C4-2B (cell line): Measurements from ENCODE around the gene GP2.

Experiments
- H3K27ac ChIP-seq: fragments of 450-650 bp; 2 replicates; pipeline ENCODE4 v1.5.1; 2017
- ZFX ChIP-seq: fragments of 450-650 bp; IDR thresholded peaks from 2 replicates; pipeline ENCODE4 v1.6.1; 2017
- TF ChIP-seq, protein P1 (sequence below): fragments of 450-650 bp; conservative IDR thresholded peaks from 2 replicates; pipeline ENCODE4 v1.5.1; 2017; ENCODE audit warnings: mild to moderate bottlenecking

GP2 gene

DNA sequence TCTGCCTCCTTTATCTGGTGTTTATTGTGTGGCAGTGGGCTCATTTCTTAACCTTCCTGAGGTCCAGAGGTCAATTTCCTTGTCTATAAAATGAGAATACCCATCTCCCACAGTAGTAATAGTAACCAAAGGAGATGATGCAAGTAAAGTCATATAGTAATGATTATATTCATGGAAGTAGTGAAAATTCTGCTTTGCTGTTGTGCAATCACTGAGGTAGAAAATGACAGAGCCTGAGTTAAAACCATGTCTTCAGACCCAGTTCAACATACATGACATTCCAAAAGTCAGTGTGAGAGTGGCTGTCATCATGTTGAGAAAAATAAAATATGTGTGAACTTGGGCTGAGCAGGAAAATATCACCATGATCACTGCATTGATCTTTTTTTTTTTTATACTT is 26.1 kb upstream of the GP2 start:
- no peak for TF ChIP-seq ZFX
- TF ChIP-seq, protein P1, sequence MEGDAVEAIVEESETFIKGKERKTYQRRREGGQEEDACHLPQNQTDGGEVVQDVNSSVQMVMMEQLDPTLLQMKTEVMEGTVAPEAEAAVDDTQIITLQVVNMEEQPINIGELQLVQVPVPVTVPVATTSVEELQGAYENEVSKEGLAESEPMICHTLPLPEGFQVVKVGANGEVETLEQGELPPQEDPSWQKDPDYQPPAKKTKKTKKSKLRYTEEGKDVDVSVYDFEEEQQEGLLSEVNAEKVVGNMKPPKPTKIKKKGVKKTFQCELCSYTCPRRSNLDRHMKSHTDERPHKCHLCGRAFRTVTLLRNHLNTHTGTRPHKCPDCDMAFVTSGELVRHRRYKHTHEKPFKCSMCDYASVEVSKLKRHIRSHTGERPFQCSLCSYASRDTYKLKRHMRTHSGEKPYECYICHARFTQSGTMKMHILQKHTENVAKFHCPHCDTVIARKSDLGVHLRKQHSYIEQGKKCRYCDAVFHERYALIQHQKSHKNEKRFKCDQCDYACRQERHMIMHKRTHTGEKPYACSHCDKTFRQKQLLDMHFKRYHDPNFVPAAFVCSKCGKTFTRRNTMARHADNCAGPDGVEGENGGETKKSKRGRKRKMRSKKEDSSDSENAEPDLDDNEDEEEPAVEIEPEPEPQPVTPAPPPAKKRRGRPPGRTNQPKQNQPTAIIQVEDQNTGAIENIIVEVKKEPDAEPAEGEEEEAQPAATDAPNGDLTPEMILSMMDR, result no peak
- no peak overlapping the region for H3K27ac ChIP-seq

DNA sequence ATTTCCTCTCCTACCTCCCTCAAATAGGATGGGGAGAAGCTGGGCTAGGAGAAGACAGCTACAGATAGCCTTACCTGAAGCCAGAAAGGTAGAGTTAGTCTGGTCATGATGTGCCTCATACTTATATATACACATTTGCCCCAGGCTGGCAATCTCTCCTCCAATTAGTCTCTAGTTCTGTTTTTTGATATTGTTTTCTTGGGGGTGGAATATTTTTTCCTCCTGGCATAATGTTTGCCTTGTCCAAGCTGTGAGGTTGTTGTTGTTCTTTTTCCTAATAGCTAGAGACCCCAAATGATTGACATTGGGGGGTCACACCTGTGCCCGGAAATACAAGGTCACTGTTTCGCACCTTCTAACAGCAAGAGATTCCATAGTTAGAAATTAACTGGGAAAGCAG is 25.3 kb upstream of the GP2 start, which contains the start of gene UMOD:
TSS of gene UMOD (minus strand) at position 101 of the 400 bp plus-strand sequence. CDS start 1,978 bp downstream, outside the sequence.
- TF ChIP-seq ZFX, result no peak
- TF ChIP-seq, protein P1, result no peak
- H3K27ac ChIP-seq, result no peak within 1 kb of the TSS

DNA sequence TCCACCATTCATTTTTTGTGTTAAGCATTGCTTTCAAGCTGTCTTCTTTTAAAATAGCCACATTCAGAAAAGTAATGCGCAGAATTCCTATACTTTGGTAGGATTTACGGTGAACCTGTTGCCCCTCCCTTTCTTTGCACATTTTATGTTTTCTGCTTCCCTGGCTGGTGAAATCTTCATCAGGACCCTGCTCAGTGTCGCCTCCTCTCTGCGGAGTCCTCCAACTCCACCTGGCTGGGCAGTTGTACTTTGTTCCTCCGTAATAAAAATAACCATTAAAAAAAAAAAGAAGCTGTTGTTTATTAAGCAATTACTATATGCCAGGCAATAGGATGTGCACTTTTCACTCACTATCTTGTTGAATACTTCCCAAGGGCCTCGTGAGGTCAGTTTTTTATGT is 22.3 kb upstream of the GP2 start:
- H3K27ac ChIP-seq, result no peak overlapping the region
- TF ChIP-seq, protein P1, result peak; percentile 19
- no peak for TF ChIP-seq ZFX

DNA sequence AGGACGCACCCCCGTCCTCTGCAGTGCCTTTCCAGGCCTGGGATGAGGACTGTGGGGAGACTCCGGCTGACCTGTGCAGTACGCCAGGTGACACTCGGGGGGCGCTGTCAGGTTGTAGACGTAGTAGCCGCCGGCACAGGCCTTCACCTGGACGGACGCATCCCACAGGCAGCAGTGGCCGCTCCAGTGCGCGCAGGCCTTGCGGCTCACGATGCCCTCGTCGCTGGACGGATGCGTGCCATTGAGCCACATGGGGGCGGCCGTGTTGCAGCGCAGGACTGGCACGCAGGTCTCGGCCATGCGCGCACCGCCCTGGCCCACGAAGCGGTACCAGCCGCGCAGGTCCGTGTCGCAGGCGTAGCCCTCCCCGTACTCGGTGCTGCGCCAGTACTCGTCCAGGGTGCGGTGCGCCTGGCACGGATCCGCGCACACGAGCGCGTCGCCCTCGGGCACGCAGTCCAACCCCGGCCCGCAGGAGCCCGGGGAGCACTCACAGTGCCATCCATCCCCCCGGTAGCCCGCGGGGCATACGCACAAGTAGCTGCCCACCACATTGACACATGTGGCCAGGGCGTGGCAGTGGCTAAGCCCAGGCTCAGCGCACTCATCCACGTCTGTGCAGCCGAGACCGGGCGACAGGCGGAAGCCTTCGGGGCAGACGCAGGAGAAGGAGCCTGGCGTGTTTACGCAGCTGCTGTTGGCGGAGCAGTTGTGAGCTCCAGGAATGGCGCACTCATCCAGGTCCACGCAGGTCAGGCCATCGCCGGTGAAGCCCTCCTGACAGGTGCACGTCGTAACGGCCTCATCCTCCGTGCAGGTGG is 21.3 kb upstream of the GP2 start:
- TF ChIP-seq, protein P1, result peak; percentile 79
- peak; percentile 22; the same call in 1 of the 2 replicates for TF ChIP-seq ZFX
- no peak overlapping the region for H3K27ac ChIP-seq

DNA sequence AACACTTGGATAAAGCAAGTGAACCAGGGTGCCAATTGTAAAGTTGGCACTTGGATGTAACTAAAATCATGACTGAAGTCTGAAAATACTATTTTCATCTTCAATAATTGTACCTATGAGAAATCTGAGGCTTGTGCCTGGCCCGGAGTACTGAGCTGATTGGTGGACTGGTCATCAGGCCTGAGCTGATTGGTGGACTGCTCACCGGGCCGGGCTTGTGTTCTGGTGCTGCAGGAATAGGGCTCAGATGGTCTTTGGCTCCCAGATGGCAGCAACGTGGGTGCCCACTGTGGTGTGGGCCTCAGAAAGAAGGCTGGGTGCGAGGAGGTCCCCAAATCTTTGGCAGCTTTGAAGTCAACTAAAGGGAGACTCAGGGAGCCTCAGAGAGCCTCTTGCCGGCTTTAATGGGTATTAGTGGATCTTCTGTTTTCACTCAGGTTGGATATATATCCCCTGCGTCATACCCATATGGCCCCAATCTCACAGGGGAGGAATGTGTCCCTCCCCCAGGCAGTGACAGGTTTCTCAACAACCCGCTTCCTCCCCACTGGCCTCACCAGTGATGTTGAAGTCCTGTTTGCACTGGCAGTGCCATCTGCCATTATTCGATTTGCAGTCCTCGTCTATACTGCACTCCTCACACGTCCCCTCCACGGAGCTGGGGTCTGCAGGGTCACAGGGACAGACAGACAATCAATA is 20.5 kb upstream of the GP2 start:
- TF ChIP-seq, protein P1, result no peak
- no peak for TF ChIP-seq ZFX
- no peak overlapping the region for H3K27ac ChIP-seq

DNA sequence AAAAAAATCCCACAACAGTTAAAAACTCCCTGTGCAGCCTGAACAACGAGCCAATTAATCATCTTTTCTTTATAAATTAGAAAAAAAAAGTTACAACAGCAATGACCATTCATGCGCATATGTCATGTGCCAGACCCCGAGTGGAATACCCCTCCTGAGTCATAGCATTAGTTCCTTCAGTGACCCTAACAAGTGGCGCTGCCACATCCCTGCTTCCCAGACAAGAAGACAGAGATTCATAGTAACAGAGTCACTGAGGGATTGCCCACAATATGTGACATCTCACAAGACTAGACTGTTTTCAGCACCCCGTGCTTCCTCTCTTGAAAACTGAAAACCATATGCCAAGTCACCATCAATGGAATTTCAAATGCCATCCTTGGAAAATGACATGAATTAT is 17.3 kb upstream of the GP2 start:
- TF ChIP-seq, protein P1, result no peak
- TF ChIP-seq ZFX, result no peak

DNA sequence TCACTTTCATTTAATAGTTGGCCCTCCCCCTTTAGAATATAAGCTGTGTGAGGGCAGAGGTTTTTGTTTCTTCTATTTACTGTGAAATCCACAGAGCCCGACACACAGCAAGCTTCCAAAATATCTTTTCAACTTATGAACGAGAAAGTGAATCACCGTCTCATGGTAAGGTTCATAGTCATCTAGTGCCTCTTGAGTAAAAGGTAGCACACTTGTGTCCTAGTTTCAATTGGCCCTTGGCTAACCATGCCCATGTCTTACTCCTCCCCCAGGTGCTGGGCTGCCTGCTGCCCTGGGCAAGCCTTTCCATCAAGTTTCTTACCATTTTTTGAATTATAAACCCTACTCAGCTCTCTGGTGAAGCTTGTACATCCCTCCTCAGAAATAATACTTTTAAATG is 12.4 kb upstream of the GP2 start:
- no peak for TF ChIP-seq ZFX
- TF ChIP-seq, protein P1, result no peak
- H3K27ac ChIP-seq, result no peak overlapping the region

More for the DNA sequence above, 17.3 kb upstream of the GP2 start:
- no peak overlapping the region for H3K27ac ChIP-seq
